HepG2 (cell line): ENCODE measurements around the gene SYT8. TPM values are rescaled to one million over a fixed set of nuclear protein-coding genes. Genes with fewer than 3 reads are reported as not detected.

Source experiments
- ATF7-NPFF ChIP-seq: sonication (generic); formaldehyde crosslinking; IDR thresholded peaks from 2 replicates; pipeline ENCODE4 v1.8.1; 2023; ENCODE audit warnings: mild to moderate bottlenecking, low read depth, missing genetic modification reagents, moderate library complexity
- FOXP1 ChIP-seq, 2 experiments: fragments of 450-650 bp in 1 of 2; IDR thresholded peaks; 2 replicates each; pipeline ENCODE4 v1.6.1; 2017 to 2018; ENCODE audit warnings: antibody characterized with exemption in 1 of 2
- IKZF4 ChIP-seq: sonication (generic); formaldehyde crosslinking; IDR thresholded peaks from 2 replicates; pipeline ENCODE4 v1.5.1; 2020; ENCODE audit warnings: borderline replicate concordance, mild to moderate bottlenecking, low read depth, missing genetic modification reagents; ENCODE audit errors: not compliant biosample characterization
- KDM3A ChIP-seq: IDR thresholded peaks from 2 replicates; pipeline ENCODE4 v1.6.1; 2018; ENCODE audit warnings: low read depth, missing compliant biosample characterization
- MAFG ChIP-seq: sonication (generic); formaldehyde crosslinking; IDR thresholded peaks from 2 replicates; pipeline ENCODE4 v1.5.1; 2020; ENCODE audit warnings: mild to moderate bottlenecking, missing genetic modification reagents
- MED13 ChIP-seq: sonication (generic); formaldehyde crosslinking; IDR thresholded peaks from 2 replicates; pipeline ENCODE4 v1.5.0; 2020; ENCODE audit warnings: missing genetic modification reagents
- MEIS1 ChIP-seq: sonication (generic); formaldehyde crosslinking; IDR thresholded peaks from 2 replicates; pipeline ENCODE4 v1.9.0; 2021; ENCODE audit warnings: mild to moderate bottlenecking, missing genetic modification reagents, moderate library complexity, borderline replicate concordance
- NAIF1 ChIP-seq: sonication (generic); formaldehyde crosslinking; IDR thresholded peaks from 2 replicates; pipeline ENCODE4 v1.5.0; 2020; ENCODE audit warnings: mild to moderate bottlenecking, missing genetic modification reagents, borderline replicate concordance
- NR2F1 ChIP-seq, 2 experiments: fragments of 450-650 bp in 1 of 2; formaldehyde crosslinking in 1 of 2; IDR thresholded peaks; 2 replicates each; pipeline versions ENCODE4 v1.5.0 to v1.6.1; 2016 to 2020; ENCODE audit warnings: mild to moderate bottlenecking in 1 of 2, missing compliant biosample characterization in 1 of 2, missing genetic modification reagents in 1 of 2, moderate library complexity in 1 of 2
- RCOR2 ChIP-seq: IDR thresholded peaks from 2 replicates; pipeline ENCODE4 v1.6.1; 2016; ENCODE audit warnings: missing biosample characterization, missing genetic modification reagents
- polyA plus RNA-seq, 8 experiments: library from polyadenylated mRNA; depleted of rRNA in 3 of 8; stranded (reverse) in 7 of 8; unstranded in 1 of 8; fragments of >200 nt; fragmentation: Illumina TruSeq in 4 of 8; extraction: Trizol in 4 of 8; gene quantifications; 2 replicates each; pipeline versions ENCODE4 v1.2.1 to v1.2.3, GENCODE V29; 2011 to 2016; ENCODE audit warnings: low read depth in 4 of 8, missing spikeins in 1 of 8, mixed read lengths in 1 of 8; ENCODE audit not compliant: insufficient read depth in 1 of 8
- total RNA-seq, 5 experiments: library from RNA; depleted of rRNA; stranded (reverse); fragments of >200 nt; fragmentation: Illumina TruSeq; extraction: Trizol; gene quantifications; 2 replicates each; pipeline ENCODE4 v1.2.3, GENCODE V29; 2016; ENCODE audit warnings: low read depth in 1 of 5
- TF ChIP-seq, protein P1 (sequence below): sonication (generic); formaldehyde crosslinking; IDR thresholded peaks from 2 replicates; pipeline ENCODE4 v1.4.0; 2020; ENCODE audit warnings: missing genetic modification reagents
- TF ChIP-seq, protein P2 (sequence below): sonication (generic); formaldehyde crosslinking; IDR thresholded peaks from one replicate; pipeline ENCODE4 v1.5.1; 2020; ENCODE audit warnings: mild to moderate bottlenecking, missing genetic modification reagents; ENCODE audit errors: not compliant biosample characterization
- TF ChIP-seq, protein P3 (sequence below): sonication (generic); formaldehyde crosslinking; IDR thresholded peaks from 2 replicates; pipeline ENCODE4 v1.4.0; 2020; ENCODE audit warnings: mild to moderate bottlenecking, missing genetic modification reagents
- TF ChIP-seq, protein P4 (sequence below): IDR thresholded peaks from 2 replicates; pipeline ENCODE4 v1.6.1; 2016; ENCODE audit warnings: missing compliant biosample characterization, missing genetic modification reagents, borderline replicate concordance

SYT8 gene
- total and polyA plus RNA-seq, 2 of the 13 experiments (the other 11 are each of a cell fraction or from before 2014, with no cell fraction given): 0.60 to 2.3 TPM

DNA sequence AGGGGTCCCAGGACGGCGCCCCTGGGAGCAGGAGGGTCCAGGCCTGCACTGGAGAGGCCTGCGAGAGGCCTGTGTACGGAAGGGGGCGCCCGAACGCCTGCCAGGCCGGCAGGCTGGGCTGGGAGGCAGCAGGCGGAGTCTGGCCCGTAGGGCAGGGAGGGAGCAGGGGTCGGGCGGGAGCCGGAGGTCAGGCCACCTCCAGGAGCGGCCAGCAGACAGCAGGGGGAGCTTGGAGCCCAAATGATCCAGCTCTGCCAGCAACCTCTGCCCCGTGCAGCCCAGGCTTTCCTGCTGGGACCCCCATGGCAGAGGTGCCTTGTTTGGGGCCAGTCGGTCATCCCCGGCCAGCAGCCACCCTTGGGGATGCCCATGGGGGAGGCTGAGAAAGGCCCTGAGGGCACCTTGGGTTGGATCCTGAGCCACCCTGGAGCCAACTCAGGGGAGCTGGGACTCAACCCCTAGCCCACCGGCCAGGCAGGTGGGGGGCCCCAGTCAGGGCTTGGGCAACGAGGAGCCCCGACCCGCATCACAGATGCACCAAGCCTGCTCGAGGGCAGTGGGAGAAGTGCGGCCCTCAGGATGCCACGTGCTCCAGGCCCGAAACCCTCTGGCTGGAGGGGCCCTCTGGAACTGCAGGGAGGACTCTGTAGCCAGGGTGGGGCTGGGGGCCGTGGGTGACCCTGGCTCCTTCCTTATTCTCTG, 9.6 kb upstream of the SYT8 start (continued):
- TF ChIP-seq, protein P1, sequence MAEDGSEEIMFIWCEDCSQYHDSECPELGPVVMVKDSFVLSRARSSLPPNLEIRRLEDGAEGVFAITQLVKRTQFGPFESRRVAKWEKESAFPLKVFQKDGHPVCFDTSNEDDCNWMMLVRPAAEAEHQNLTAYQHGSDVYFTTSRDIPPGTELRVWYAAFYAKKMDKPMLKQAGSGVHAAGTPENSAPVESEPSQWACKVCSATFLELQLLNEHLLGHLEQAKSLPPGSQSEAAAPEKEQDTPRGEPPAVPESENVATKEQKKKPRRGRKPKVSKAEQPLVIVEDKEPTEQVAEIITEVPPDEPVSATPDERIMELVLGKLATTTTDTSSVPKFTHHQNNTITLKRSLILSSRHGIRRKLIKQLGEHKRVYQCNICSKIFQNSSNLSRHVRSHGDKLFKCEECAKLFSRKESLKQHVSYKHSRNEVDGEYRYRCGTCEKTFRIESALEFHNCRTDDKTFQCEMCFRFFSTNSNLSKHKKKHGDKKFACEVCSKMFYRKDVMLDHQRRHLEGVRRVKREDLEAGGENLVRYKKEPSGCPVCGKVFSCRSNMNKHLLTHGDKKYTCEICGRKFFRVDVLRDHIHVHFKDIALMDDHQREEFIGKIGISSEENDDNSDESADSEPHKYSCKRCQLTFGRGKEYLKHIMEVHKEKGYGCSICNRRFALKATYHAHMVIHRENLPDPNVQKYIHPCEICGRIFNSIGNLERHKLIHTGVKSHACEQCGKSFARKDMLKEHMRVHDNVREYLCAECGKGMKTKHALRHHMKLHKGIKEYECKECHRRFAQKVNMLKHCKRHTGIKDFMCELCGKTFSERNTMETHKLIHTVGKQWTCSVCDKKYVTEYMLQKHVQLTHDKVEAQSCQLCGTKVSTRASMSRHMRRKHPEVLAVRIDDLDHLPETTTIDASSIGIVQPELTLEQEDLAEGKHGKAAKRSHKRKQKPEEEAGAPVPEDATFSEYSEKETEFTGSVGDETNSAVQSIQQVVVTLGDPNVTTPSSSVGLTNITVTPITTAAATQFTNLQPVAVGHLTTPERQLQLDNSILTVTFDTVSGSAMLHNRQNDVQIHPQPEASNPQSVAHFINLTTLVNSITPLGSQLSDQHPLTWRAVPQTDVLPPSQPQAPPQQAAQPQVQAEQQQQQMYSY (CRISPR knock-in tag): peak; percentile 34; the same call in 1 of the 2 replicates
- TF ChIP-seq, protein P2, sequence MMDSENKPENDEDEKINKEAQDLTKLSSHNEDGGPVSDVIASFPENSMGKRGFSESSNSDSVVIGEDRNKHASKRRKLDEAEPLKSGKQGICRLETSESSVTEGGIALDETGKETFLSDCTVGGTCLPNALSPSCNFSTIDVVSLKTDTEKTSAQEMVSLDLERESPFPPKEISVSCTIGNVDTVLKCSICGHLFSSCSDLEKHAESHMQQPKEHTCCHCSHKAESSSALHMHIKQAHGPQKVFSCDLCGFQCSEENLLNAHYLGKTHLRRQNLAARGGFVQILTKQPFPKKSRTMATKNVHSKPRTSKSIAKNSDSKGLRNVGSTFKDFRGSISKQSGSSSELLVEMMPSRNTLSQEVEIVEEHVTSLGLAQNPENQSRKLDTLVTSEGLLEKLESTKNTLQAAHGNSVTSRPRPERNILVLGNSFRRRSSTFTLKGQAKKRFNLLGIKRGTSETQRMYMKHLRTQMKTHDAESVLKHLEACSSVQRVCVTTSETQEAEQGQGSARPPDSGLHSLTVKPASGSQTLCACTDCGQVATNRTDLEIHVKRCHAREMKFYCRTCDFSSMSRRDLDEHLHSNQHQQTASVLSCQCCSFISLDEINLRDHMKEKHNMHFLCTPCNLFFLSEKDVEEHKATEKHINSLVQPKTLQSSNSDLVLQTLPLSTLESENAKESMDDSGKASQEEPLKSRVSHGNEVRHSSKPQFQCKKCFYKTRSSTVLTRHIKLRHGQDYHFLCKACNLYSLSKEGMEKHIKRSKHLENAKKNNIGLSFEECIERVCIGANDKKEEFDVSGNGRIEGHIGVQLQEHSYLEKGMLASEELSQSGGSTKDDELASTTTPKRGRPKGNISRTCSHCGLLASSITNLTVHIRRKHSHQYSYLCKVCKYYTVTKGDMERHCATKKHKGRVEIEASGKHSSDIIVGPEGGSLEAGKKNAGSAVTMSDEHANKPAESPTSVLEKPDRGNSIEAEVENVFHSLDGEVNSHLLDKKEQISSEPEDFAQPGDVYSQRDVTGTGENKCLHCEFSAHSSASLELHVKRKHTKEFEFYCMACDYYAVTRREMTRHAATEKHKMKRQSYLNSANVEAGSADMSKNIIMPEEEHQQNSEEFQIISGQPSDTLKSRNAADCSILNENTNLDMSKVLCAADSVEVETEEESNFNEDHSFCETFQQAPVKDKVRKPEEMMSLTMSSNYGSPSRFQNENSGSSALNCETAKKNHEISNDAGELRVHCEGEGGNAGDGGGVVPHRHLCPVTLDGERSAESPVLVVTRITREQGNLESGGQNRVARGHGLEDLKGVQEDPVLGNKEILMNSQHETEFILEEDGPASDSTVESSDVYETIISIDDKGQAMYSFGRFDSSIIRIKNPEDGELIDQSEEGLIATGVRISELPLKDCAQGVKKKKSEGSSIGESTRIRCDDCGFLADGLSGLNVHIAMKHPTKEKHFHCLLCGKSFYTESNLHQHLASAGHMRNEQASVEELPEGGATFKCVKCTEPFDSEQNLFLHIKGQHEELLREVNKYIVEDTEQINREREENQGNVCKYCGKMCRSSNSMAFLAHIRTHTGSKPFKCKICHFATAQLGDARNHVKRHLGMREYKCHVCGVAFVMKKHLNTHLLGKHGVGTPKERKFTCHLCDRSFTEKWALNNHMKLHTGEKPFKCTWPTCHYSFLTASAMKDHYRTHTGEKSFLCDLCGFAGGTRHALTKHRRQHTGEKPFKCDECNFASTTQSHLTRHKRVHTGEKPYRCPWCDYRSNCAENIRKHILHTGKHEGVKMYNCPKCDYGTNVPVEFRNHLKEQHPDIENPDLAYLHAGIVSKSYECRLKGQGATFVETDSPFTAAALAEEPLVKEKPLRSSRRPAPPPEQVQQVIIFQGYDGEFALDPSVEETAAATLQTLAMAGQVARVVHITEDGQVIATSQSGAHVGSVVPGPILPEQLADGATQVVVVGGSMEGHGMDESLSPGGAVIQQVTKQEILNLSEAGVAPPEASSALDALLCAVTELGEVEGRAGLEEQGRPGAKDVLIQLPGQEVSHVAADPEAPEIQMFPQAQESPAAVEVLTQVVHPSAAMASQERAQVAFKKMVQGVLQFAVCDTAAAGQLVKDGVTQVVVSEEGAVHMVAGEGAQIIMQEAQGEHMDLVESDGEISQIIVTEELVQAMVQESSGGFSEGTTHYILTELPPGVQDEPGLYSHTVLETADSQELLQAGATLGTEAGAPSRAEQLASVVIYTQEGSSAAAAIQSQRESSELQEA (CRISPR knock-in tag): no peak
- TF ChIP-seq MAFG (no peak), NAIF1 (CRISPR knock-in tag) (no peak), MED13 (CRISPR knock-in tag) (peak; percentile 49; the same call in 1 of the 2 replicates), IKZF4 (CRISPR knock-in tag) (peak; percentile 55), NR2F1 (CRISPR knock-in tag; IDR thresholded peaks at IDR 0.05) (peak; percentile 73 to 86; a peak in 3 of 4 replicates), ATF7-NPFF (no peak), KDM3A (CRISPR knock-in tag) (peak; percentile 91; the same call in 1 of the 2 replicates), FOXP1 (IDR thresholded peaks at IDR 0.05) (no peak), FOXP1 (CRISPR knock-in tag; IDR thresholded peaks at IDR 0.05) (no peak), RCOR2 (CRISPR knock-in tag) (no peak), MEIS1 (CRISPR knock-in tag) (peak; percentile 71; the same call in 1 of the 2 replicates)
- TF ChIP-seq, protein P3, sequence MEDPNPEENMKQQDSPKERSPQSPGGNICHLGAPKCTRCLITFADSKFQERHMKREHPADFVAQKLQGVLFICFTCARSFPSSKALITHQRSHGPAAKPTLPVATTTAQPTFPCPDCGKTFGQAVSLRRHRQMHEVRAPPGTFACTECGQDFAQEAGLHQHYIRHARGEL (CRISPR knock-in tag): no peak
- TF ChIP-seq, protein P4, sequence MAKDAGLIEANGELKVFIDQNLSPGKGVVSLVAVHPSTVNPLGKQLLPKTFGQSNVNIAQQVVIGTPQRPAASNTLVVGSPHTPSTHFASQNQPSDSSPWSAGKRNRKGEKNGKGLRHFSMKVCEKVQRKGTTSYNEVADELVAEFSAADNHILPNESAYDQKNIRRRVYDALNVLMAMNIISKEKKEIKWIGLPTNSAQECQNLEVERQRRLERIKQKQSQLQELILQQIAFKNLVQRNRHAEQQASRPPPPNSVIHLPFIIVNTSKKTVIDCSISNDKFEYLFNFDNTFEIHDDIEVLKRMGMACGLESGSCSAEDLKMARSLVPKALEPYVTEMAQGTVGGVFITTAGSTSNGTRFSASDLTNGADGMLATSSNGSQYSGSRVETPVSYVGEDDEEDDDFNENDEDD: peak; percentile 45; the same call in 1 of the 2 replicates
